Esophagus muscularis mucosa (tissue), 4 donors: ENCODE data around the gene SPAG7. TPM values are rescaled to one million over a fixed set of nuclear protein-coding genes. Genes with fewer than 3 reads are reported as not detected.
A peak's percentile ranks its signal among the peaks of the same experiment; 100 is the strongest.

ENCODE experiments used
- DNase-seq: peaks from one replicate; pipeline ENCODE4 v3.0.0-alpha.2; 2017; ENCODE audit errors: extremely low spot score
- H3K27ac ChIP-seq, 4 donors: fragments of 200-600 bp; sonication (generic); replicated peaks in 1 of 4; 1 replicate in 3 of 4; 2 replicates in 1 of 4; pipeline ENCODE4 v1.5.1; 2016 to 2019; ENCODE audit warnings: mild to moderate bottlenecking in 1 of 4
- H3K27me3 ChIP-seq, 4 donors: fragments of 200-600 bp; sonication (generic); one replicate each; pipeline versions ENCODE4 v1.5.1 to v1.6.0; 2016 to 2019
- H3K36me3 ChIP-seq, 4 donors: fragments of 200-600 bp; sonication (generic); one replicate each; pipeline ENCODE4 v1.5.1; 2016 to 2019
- H3K4me1 ChIP-seq, 4 donors: fragments of 200-600 bp; sonication (generic); one replicate each; pipeline ENCODE4 v1.5.1; 2016 to 2019
- H3K4me3 ChIP-seq, 4 donors: fragments of 200-600 bp; sonication (generic); 1 replicate in 2 of 4; 2 replicates in 2 of 4; pipeline ENCODE4 v1.5.1; 2016 to 2019; ENCODE audit warnings: mild to moderate bottlenecking in 4 of 4, moderate library complexity in 1 of 4
- H3K9me3 ChIP-seq, 4 donors: fragments of 200-600 bp; sonication (generic); 1 replicate in 3 of 4; 2 replicates in 1 of 4; pipeline ENCODE4 v1.5.1; 2016 to 2019
- CTCF ChIP-seq, 3 experiments: fragments of 200-600 bp in 2 of 3; fragments of 450-650 bp in 1 of 3; sonication (generic) in 2 of 3; IDR thresholded peaks; one replicate each; pipeline ENCODE4 v1.5.1; 2017 to 2019; ENCODE audit warnings: antibody characterized with exemption in 3 of 3, mild to moderate bottlenecking in 2 of 3, moderate library complexity in 1 of 3
- EP300 ChIP-seq: sonication (generic); formaldehyde crosslinking; IDR thresholded peaks from one replicate; pipeline ENCODE4 v1.6.1; 2017; ENCODE audit warnings: antibody characterized with exemption
- POLR2A ChIP-seq: fragments of 450-650 bp; IDR thresholded peaks from one replicate; pipeline ENCODE4 v1.6.1; 2017; ENCODE audit warnings: antibody characterized with exemption, moderate library complexity, mild to moderate bottlenecking, low read depth
- POLR2AphosphoS5 ChIP-seq, 2 donors: sonication (generic); formaldehyde crosslinking; IDR thresholded peaks; one replicate each; pipeline ENCODE4 v1.6.1; 2017; ENCODE audit warnings: antibody characterized with exemption in 2 of 2
- whole genome bisulfite sequencing: methylation state at CpG from one replicate; pipeline ENCODE4 v1.1.5; 2018; 5-methylcytosine and 5-hydroxymethylcytosine counted together
- intact Hi-C: fragments of 100-400 bp; cut with DNase I; formaldehyde crosslinking; loops from one replicate; pipeline ENCODE4 v1.15.1; 2023
- total RNA-seq, 4 donors: library from RNA; depleted of rRNA; stranded (reverse); fragments of >200 nt; gene quantifications; one replicate each; pipeline versions ENCODE4 v1.1.0 to v1.2.1, GENCODE V29; 2016

Gene SPAG7
- total RNA-seq, 4 donors from 2014 or later: 45.5 to 74.7 (median 63.6) TPM

- H3K27me3 ChIP-seq: no peaks in the 10 kb centered on the region
- WGBS: 0% methylated on average over 26 of the region's 78 CpGs
- peaks cover 0 to 39% (median 31%) of the 10 kb centered on the region in 4 donors for H3K36me3 ChIP-seq
- no peaks in the 10 kb centered on the region for H3K9me3 ChIP-seq
- intact Hi-C loops: loop anchor here (5.0 kb wide), 2 partner anchors 50 to 80 kb away; no protein-coding TSS in a partner anchor
- DNase-seq: peak; percentile 97
- peaks cover 22 to 34% (median 32%) of the 10 kb centered on the region in 4 donors for H3K4me1 ChIP-seq
- H3K4me3 ChIP-seq: peak within 1 kb of the TSS; percentile 80 to 96 (median 84)
- H3K27ac ChIP-seq: peak within 1 kb of the TSS; percentile 90 to 98 (median 92)
- TF ChIP-seq CTCF (IDR thresholded peaks at IDR 0.05) (peak; percentile 78 to 88 (median 83)), EP300 (no peak), POLR2A (peak; percentile 80), POLR2AphosphoS5 (IDR thresholded peaks at IDR 0.05) (peak; percentile 83 to 90)
Measured at GRCh38 chr17:4986951-4987766, 19.5 kb upstream of the SPAG7 start, which contains the start of gene CAMTA2. TSS of gene CAMTA2 (minus strand) at chr17:4987675. CDS start at chr17:4986222, 1,453 bp downstream.

- peaks cover 3 to 46% (median 37%) of the 10 kb centered on the region in 4 donors for H3K36me3 ChIP-seq
- WGBS: 45% methylated on average over 5 of the region's 5 CpGs
- peaks cover 22 to 35% (median 32%) of the 10 kb centered on the region in 4 donors for H3K4me1 ChIP-seq
- intact Hi-C loops: loop anchor here (5.0 kb wide), 2 partner anchors 49 to 79 kb away; no protein-coding TSS in a partner anchor
- DNase-seq: no peak
- TF ChIP-seq EP300 (no peak), CTCF (IDR thresholded peaks at IDR 0.05) (no peak), POLR2A (no peak), POLR2AphosphoS5 (IDR thresholded peaks at IDR 0.05) (no peak)
- no peaks in the 10 kb centered on the region for H3K9me3 ChIP-seq
- no peaks in the 10 kb centered on the region for H3K27me3 ChIP-seq
- H3K4me3 ChIP-seq: peak overlapping the region; percentile 80 to 96 (median 84)
- peak overlapping the region; percentile 90 to 98 (median 92) for H3K27ac ChIP-seq
Measured at GRCh38 chr17:4986403-4986802, 18.8 kb upstream of the SPAG7 start.

GRCh38 chr17:4982305-4982704 lies 14.7 kb upstream of the SPAG7 start:
- H3K27me3 ChIP-seq: no peaks in the 10 kb centered on the region
- no peaks in the 10 kb centered on the region for H3K9me3 ChIP-seq
- H3K27ac ChIP-seq: no peak overlapping the region
- intact Hi-C loops: no loop called here
- DNase-seq: no peak
- H3K36me3 ChIP-seq: peaks cover 29 to 85% (median 76%) of the 10 kb centered on the region in 4 donors
- peaks cover 12 to 31% (median 23%) of the 10 kb centered on the region in 4 donors for H3K4me1 ChIP-seq
- no peak overlapping the region for H3K4me3 ChIP-seq
- TF ChIP-seq EP300: no peak
- TF ChIP-seq POLR2A: no peak
- TF ChIP-seq CTCF (IDR thresholded peaks at IDR 0.05): no peak
- no peak for TF ChIP-seq POLR2AphosphoS5 (IDR thresholded peaks at IDR 0.05)
- 64% methylated on average over 5 of the region's 5 CpGs for WGBS

- DNase-seq: no peak
- 44% methylated on average over 6 of the region's 6 CpGs for WGBS
- TF ChIP-seq CTCF (IDR thresholded peaks at IDR 0.05) (peak; percentile 72 to 86 (median 83)), EP300 (no peak), POLR2AphosphoS5 (IDR thresholded peaks at IDR 0.05) (no peak)
- H3K36me3 ChIP-seq: peaks cover 45 to 98% (median 89%) of the 10 kb centered on the region in 4 donors
- peak overlapping the region in 1 of 4 donors; percentile 22 for H3K27ac ChIP-seq
- intact Hi-C loops: loop anchor here (2.0 kb wide), 1 partner anchor 82 kb away; no protein-coding TSS in a partner anchor
- no peak overlapping the region for H3K4me3 ChIP-seq
- no peaks in the 10 kb centered on the region for H3K27me3 ChIP-seq
- peaks cover 2 to 17% (median 10%) of the 10 kb centered on the region in 4 donors for H3K4me1 ChIP-seq
- H3K9me3 ChIP-seq: no peaks in the 10 kb centered on the region
Measured at GRCh38 chr17:4980644-4981216, 13.1 kb upstream of the SPAG7 start.
